Nasal cavity respiratory epithelium epithelial cell of viscerocranial mucosa (primary cell): ENCODE measurements around the gene DCP1A. TPM values are rescaled to one million over a fixed set of nuclear protein-coding genes. Genes with fewer than 3 reads are reported as not detected.

ENCODE experiments used
- total RNA-seq: library from RNA; depleted of rRNA; stranded (reverse); fragments of >200 nt; gene quantifications from 2 replicates; pipeline ENCODE4 v1.2.3, GENCODE V29; 2014

Gene DCP1A
- total RNA-seq = 9.9 and 15.5 TPM in 2 replicates

DNA sequence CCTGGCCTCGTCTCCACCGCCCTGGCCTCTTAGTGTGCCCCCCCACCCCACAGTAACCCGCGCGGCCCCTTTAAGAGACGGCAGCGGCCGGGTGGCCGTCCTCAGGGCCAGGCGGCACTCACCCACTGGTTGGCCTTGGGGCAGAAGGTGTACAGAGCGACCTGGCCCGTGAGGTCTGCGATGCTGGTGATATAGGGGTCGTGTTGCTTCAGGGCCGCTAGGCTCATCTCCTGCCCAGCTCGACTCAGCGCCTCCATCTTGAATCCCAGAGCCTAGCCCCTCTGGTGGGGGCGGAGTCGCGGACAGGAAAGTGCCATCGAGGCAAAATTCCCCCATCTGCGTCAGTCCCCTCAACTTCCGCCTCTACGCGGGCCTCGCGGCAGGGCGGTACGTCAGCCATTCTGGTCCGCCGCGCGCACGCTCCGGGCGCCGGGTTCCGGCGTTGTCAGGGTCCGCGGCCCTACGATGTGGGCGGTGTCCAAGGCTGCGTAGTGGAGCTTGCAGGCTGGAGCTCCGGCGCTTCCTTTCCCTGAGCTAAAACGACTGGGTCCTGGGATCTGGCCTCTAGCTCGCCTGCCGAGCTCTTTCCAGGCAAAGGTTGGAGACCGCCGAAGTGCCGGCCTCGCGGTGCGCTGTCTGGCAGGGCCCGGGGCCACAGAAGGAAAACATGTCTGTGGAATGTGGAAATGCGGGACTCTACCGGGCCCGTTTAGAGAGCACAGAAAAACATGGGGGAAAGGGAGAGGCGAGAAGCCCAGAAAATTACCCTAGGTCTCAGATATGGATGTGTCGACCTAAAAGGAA is at the start of gene DCP1A:
TSS of gene DCP1A (minus strand) at position 283 of the 804 bp plus-strand sequence. CDS start at position 257, 26 bp downstream.

DNA sequence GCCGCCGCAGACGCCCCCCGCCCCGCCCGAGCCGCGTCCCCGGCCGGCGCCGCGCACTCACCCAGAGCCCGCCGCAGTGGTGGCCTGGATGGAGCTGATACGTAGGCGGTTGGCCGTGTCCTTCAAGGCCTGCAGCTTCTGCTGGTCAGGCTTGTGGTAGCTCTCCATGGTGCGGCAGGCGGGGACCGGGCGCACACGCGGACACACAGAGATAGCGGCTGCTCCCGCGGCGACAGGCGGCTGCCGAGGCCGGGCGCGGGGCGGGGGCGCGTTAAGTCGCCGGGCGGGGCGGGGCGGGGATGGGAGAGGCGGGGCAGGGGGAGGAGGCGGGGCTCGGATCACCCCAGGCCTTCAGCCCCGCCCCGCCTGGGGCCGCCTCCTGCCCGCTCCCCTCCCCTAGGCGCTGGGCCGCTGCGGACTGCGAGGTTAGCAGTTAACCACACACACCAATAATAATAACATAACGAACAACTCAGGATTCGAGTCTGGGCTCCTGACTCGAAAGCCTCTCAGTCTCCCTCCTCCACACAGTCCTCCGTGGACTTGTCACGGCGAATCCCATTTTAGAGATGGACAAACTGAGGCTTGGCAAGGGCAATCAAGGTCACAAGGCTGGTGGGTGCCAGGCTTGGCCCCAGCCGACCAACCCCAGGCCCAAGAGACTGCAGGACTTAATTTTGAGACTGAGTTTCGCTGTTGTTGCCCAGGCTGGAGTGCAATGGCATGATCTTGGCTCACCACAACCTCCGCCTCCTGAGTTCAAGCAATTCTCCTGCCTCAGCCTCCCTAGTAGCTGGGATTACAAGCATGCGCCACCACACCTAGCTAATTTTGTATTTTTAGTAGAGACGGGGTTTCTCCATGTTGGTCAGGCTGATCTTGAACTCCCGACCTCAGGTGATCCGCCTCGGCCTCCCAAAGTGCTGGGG is 91.3 kb downstream of the DCP1A start, which contains the start of gene TKT:
TSS of gene TKT (minus strand) at position 248 of the 929 bp plus-strand sequence. CDS start at position 168, 80 bp downstream.

Other genes starting within 250 kb of the DCP1A start
- 18.1 and 25.1 TPM in 2 replicates for gene RFT1, start 217.1 kb downstream of the DCP1A start, total RNA-seq
- gene PRKCD, start 186.3 kb downstream of the DCP1A start, total RNA-seq = 4.4 and 16.6 TPM in 2 replicates
- 259 and 519 TPM in 2 replicates for gene TKT, start 91.5 kb downstream of the DCP1A start, total RNA-seq
- gene CACNA1D, start 147.1 kb upstream of the DCP1A start, total RNA-seq = under 0.01 and 0.14 TPM in 2 replicates